HEK293 (cell line): ENCODE results near the gene SOX5.

Experiments
- CTCF ChIA-PET: fragments of 350-600 bp; formaldehyde crosslinking; extraction: SDS; loops from one replicate; lab custom pipeline; 2021; ENCODE audit warnings: antibody characterized with exemption; lab: Yijun Ruan, JAX
- POLR2A ChIA-PET: fragments of 300-600 bp; formaldehyde crosslinking; extraction: SDS; loops from one replicate; lab custom pipeline; 2020; ENCODE audit warnings: antibody characterized with exemption, inconsistent platforms; lab: Yijun Ruan, JAX
- H3K27ac ChIP-seq: fragments of 200-500 bp; sonication (Bioruptor generic); 2 replicates; pipeline ENCODE4 v1.5.1; 2014; ENCODE audit warnings: low read depth, low read length, control low read depth, inconsistent platforms; ENCODE audit errors: extremely low read depth
- H3K36me3 ChIP-seq, 2 experiments: fragments of 200-500 bp in 1 of 2; sonication (Bioruptor generic) in 1 of 2; 1 replicate in 1 of 2; 2 replicates in 1 of 2; pipeline ENCODE4 v1.5.1; 2014 to 2017; ENCODE audit warnings: inconsistent platforms in 2 of 2, low read length in 2 of 2; ENCODE audit not compliant: control insufficient read depth in 2 of 2, insufficient read depth in 1 of 2
- H3K4me1 ChIP-seq: fragments of 200-500 bp; sonication (Bioruptor generic); 2 replicates; pipeline ENCODE4 v1.5.1; 2014; ENCODE audit warnings: mild to moderate bottlenecking, low read length, inconsistent platforms; ENCODE audit not compliant: control insufficient read depth, insufficient read depth
- H3K4me3 ChIP-seq: 2 replicates; pipeline ENCODE4 v1.5.1; 2011; ENCODE audit warnings: low read depth, mild to moderate bottlenecking, control low read depth, low read length, moderate library complexity
- H3K9me3 ChIP-seq: fragments of 200-500 bp; sonication (Bioruptor generic); 2 replicates; pipeline ENCODE4 v1.5.1; 2014; ENCODE audit warnings: low read depth, low read length, inconsistent platforms; ENCODE audit not compliant: control insufficient read depth, insufficient read depth
- HOXA7 ChIP-seq: sonication (generic); formaldehyde crosslinking; IDR thresholded peaks from 2 replicates; pipeline ENCODE4 v1.8.1; 2022; ENCODE audit warnings: missing genetic modification reagents, borderline replicate concordance
- KLF16 ChIP-seq: fragments of 450-650 bp; formaldehyde crosslinking; IDR thresholded peaks from 2 replicates; pipeline ENCODE4 v1.5.1; 2017; ENCODE audit warnings: missing biosample characterization, missing genetic modification characterization
- KLF8 ChIP-seq: fragments of 450-650 bp; formaldehyde crosslinking; IDR thresholded peaks from 2 replicates; pipeline ENCODE4 v1.5.1; 2016; ENCODE audit warnings: missing biosample characterization, missing genetic modification characterization
- PRDM4 ChIP-seq: fragments of 450-650 bp; formaldehyde crosslinking; IDR thresholded peaks from 2 replicates; pipeline ENCODE4 v1.5.1; 2017; ENCODE audit warnings: missing biosample characterization, missing genetic modification characterization
- SETDB1 ChIP-seq: IDR thresholded peaks from one replicate; pipeline ENCODE4 v1.6.1; 2017; ENCODE audit warnings: mild to moderate bottlenecking, low read length, moderate library complexity, mixed read lengths; ENCODE audit not compliant: insufficient read length
- TCF7L2 ChIP-seq: IDR thresholded peaks from 2 replicates; pipeline ENCODE4 v1.6.1; 2011; ENCODE audit warnings: low read depth, mild to moderate bottlenecking, inconsistent platforms, low read length, moderate library complexity, borderline replicate concordance
- ZBTB11 ChIP-seq: fragments of 450-650 bp; formaldehyde crosslinking; conservative IDR thresholded peaks from 2 replicates; pipeline ENCODE4 v1.5.1; 2016; ENCODE audit warnings: low read depth, missing biosample characterization, missing genetic modification characterization
- ZBTB20 ChIP-seq: fragments of 450-650 bp; formaldehyde crosslinking; IDR thresholded peaks from 2 replicates; pipeline ENCODE4 v1.5.1; 2016; ENCODE audit warnings: missing biosample characterization, missing genetic modification characterization
- ZFP3 ChIP-seq: fragments of 450-650 bp; formaldehyde crosslinking; IDR thresholded peaks from 2 replicates; pipeline ENCODE4 v1.5.1; 2016; ENCODE audit warnings: low read depth, missing biosample characterization, missing genetic modification characterization
- ZFP69B ChIP-seq: fragments of 450-650 bp; formaldehyde crosslinking; IDR thresholded peaks from 2 replicates; pipeline ENCODE4 v1.5.1; 2016; ENCODE audit warnings: missing biosample characterization, missing genetic modification characterization
- ZNF16 ChIP-seq: fragments of 450-650 bp; formaldehyde crosslinking; IDR thresholded peaks from 2 replicates; pipeline ENCODE4 v1.5.1; 2016; ENCODE audit warnings: low read depth, missing biosample characterization, missing genetic modification characterization
- ZNF280D ChIP-seq: fragments of 450-650 bp; formaldehyde crosslinking; IDR thresholded peaks from 2 replicates; pipeline ENCODE4 v1.5.1; 2016; ENCODE audit warnings: missing biosample characterization, missing genetic modification characterization
- ZNF292 ChIP-seq: fragments of 450-650 bp; formaldehyde crosslinking; IDR thresholded peaks from 2 replicates; pipeline ENCODE4 v1.5.1; 2016; ENCODE audit warnings: low read depth, missing biosample characterization, missing genetic modification characterization, borderline replicate concordance
- ZNF596 ChIP-seq: fragments of 450-650 bp; IDR thresholded peaks from 2 replicates; pipeline ENCODE4 v1.5.0; 2018; ENCODE audit warnings: missing biosample characterization, mild to moderate bottlenecking, missing genetic modification characterization, moderate library complexity
- ZNF658 ChIP-seq: fragments of 450-650 bp; formaldehyde crosslinking; IDR thresholded peaks from 2 replicates; pipeline ENCODE4; 2016; ENCODE audit warnings: missing biosample characterization, missing genetic modification characterization
- ZNF692 ChIP-seq: fragments of 450-650 bp; formaldehyde crosslinking; IDR thresholded peaks from 2 replicates; pipeline ENCODE4 v1.5.1; 2016; ENCODE audit warnings: missing biosample characterization, missing genetic modification characterization
- ZNF776 ChIP-seq: fragments of 450-650 bp; formaldehyde crosslinking; IDR thresholded peaks from 2 replicates; pipeline ENCODE4 v1.5.0; 2017; ENCODE audit warnings: missing biosample characterization, missing genetic modification characterization, borderline replicate concordance
- ZNF785 ChIP-seq: fragments of 450-650 bp; formaldehyde crosslinking; IDR thresholded peaks from 2 replicates; pipeline ENCODE4 v1.5.1; 2016; ENCODE audit warnings: missing biosample characterization, missing genetic modification characterization
- ZNF792 ChIP-seq: fragments of 450-650 bp; formaldehyde crosslinking; IDR thresholded peaks from 2 replicates; pipeline ENCODE4 v1.5.1; 2016; ENCODE audit warnings: missing biosample characterization, missing genetic modification characterization
- TF ChIP-seq, protein P1 (sequence below): fragments of 450-650 bp; formaldehyde crosslinking; IDR thresholded peaks from 2 replicates; pipeline ENCODE4 v1.5.1; 2016; ENCODE audit warnings: missing biosample characterization, missing genetic modification characterization

SOX5 gene

DNA sequence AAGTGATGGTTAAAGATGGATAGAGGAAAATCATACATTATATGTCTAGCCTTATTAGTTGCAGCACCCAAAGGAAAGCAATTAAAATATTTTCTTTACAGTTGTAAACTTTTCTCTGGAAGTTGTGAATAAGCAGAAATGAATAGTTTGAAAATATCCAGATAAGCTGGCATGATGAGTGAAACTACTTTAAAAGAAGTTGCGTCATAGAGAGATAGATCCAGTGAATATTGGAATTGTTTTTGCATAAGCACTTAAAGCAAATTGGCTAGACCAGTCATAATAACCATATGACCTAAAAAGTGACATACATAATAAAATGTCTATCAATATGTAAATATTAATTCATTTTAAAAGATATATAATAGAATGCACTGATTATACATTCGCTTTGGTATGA lies 132.1 kb downstream of the SOX5 start (continued):
- no peak for TF ChIP-seq ZNF658 (tag by site-specific recombination)
- TF ChIP-seq, all 188 proteins: peak for 0

GRCh38 chr12:23816394-23816851 lies 133.0 kb downstream of the SOX5 start:
- no peaks in the 10 kb centered on the region for H3K36me3 ChIP-seq
- ChIA-PET CTCF (no interaction called here), POLR2A (no interaction called here)
- no peaks in the 10 kb centered on the region for H3K4me1 ChIP-seq
- H3K27ac ChIP-seq, result no peak overlapping the region
- H3K9me3 ChIP-seq, result no peaks in the 10 kb centered on the region
- TF ChIP-seq KLF8 (tag by site-specific recombination) (no peak), ZFP3 (tag by site-specific recombination) (no peak), ZNF16 (tag by site-specific recombination) (no peak), ZNF792 (tag by site-specific recombination) (no peak), ZBTB20 (no peak), ZNF692 (tag by site-specific recombination) (peak; percentile 80), ZFP69B (tag by site-specific recombination) (peak; percentile 65; the same call in 1 of the 2 replicates), ZBTB11 (0 out of 2 replicates have a peak, but pooled peaks have one; percentile 16), ZNF785 (tag by site-specific recombination) (no peak)
- no peak overlapping the region for H3K4me3 ChIP-seq

- ChIA-PET POLR2A (no interaction called here), CTCF (interaction anchor here (0.6 kb wide), 2 partner anchors 14 to 453 kb away, joined by 3 to 5 read pairs; no protein-coding TSS in a partner anchor)
- no peak overlapping the region for H3K27ac ChIP-seq
- H3K4me3 ChIP-seq, result no peak overlapping the region
- H3K36me3 ChIP-seq, result no peaks in the 10 kb centered on the region
- no peaks in the 10 kb centered on the region for H3K9me3 ChIP-seq
- H3K4me1 ChIP-seq, result no peaks in the 10 kb centered on the region
- TF ChIP-seq ZNF292 (no peak), ZNF280D (tag by site-specific recombination) (no peak), SETDB1 (no peak), ZNF776 (tag by site-specific recombination) (no peak), KLF16 (no peak), TCF7L2 (no peak), PRDM4 (no peak), ZNF596 (tag by site-specific recombination) (no peak), HOXA7 (CRISPR knock-in tag) (no peak)
- TF ChIP-seq, protein P1, sequence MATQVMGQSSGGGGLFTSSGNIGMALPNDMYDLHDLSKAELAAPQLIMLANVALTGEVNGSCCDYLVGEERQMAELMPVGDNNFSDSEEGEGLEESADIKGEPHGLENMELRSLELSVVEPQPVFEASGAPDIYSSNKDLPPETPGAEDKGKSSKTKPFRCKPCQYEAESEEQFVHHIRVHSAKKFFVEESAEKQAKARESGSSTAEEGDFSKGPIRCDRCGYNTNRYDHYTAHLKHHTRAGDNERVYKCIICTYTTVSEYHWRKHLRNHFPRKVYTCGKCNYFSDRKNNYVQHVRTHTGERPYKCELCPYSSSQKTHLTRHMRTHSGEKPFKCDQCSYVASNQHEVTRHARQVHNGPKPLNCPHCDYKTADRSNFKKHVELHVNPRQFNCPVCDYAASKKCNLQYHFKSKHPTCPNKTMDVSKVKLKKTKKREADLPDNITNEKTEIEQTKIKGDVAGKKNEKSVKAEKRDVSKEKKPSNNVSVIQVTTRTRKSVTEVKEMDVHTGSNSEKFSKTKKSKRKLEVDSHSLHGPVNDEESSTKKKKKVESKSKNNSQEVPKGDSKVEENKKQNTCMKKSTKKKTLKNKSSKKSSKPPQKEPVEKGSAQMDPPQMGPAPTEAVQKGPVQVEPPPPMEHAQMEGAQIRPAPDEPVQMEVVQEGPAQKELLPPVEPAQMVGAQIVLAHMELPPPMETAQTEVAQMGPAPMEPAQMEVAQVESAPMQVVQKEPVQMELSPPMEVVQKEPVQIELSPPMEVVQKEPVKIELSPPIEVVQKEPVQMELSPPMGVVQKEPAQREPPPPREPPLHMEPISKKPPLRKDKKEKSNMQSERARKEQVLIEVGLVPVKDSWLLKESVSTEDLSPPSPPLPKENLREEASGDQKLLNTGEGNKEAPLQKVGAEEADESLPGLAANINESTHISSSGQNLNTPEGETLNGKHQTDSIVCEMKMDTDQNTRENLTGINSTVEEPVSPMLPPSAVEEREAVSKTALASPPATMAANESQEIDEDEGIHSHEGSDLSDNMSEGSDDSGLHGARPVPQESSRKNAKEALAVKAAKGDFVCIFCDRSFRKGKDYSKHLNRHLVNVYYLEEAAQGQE (tag by site-specific recombination), result no peak
Observed at GRCh38 chr12:23815810-23816209, 133.7 kb downstream of the SOX5 start.
